ENCODE results near the gene SUGCT. TPM values are rescaled to one million over a fixed set of nuclear protein-coding genes. Genes with fewer than 3 reads are reported as not detected.

SUGCT gene
- total and polyA plus RNA-seq, 9 of the 15 experiments (the other 6 are each of a cell fraction or from before 2014, with no cell fraction given): 0.58 to 2.5 (median 1.4) TPM

DNA sequence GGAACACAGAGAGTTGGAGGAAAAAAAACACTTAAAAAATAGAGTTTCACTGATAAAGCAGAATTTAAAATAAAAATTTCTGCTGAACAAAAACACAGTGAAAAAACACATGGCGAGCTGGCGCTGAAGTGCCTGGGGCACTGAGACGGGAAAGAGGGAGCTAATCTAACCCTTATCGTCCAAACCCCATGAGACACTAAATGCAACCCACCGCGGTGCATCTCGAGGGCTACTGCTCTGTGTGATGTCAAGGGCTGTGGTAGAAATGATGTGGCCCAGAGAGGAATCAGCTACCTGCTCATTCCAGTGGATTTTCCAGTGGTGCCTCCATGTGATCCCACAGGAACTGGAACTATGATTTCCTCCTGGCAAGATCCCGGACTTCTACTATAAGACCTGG, 499.3 kb downstream of the SUGCT start (continued):
- TF ChIP-seq, protein P1, sequence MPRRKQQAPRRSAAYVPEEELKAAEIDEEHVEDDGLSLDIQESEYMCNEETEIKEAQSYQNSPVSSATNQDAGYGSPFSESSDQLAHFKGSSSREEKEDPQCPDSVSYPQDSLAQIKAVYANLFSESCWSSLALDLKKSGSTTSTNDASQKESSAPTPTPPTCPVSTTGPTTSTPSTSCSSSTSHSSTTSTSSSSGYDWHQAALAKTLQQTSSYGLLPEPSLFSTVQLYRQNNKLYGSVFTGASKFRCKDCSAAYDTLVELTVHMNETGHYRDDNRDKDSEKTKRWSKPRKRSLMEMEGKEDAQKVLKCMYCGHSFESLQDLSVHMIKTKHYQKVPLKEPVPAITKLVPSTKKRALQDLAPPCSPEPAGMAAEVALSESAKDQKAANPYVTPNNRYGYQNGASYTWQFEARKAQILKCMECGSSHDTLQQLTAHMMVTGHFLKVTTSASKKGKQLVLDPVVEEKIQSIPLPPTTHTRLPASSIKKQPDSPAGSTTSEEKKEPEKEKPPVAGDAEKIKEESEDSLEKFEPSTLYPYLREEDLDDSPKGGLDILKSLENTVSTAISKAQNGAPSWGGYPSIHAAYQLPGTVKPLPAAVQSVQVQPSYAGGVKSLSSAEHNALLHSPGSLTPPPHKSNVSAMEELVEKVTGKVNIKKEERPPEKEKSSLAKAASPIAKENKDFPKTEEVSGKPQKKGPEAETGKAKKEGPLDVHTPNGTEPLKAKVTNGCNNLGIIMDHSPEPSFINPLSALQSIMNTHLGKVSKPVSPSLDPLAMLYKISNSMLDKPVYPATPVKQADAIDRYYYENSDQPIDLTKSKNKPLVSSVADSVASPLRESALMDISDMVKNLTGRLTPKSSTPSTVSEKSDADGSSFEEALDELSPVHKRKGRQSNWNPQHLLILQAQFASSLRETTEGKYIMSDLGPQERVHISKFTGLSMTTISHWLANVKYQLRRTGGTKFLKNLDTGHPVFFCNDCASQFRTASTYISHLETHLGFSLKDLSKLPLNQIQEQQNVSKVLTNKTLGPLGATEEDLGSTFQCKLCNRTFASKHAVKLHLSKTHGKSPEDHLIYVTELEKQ (CRISPR knock-in tag; IDR thresholded peaks at IDR 0.05): no peak
- no peak for TF ChIP-seq FOXK2 (conservative IDR thresholded peaks at IDR 0.05 in 1 of 2, IDR thresholded peaks at IDR 0.05 in 1 of 2; ENCODE audit: low read depth in 2 of 2)
- TF ChIP-seq HIVEP1 (CRISPR knock-in tag; IDR thresholded peaks at IDR 0.05): no peak
- TF ChIP-seq ZFP1 (CRISPR knock-in tag; IDR thresholded peaks at IDR 0.05): no peak
- no peak for TF ChIP-seq PRPF4 (IDR thresholded peaks at IDR 0.05; ENCODE audit: insufficient read depth, low read depth, low read length, poor library complexity, severe bottlenecking)
- TF ChIP-seq, protein P2, sequence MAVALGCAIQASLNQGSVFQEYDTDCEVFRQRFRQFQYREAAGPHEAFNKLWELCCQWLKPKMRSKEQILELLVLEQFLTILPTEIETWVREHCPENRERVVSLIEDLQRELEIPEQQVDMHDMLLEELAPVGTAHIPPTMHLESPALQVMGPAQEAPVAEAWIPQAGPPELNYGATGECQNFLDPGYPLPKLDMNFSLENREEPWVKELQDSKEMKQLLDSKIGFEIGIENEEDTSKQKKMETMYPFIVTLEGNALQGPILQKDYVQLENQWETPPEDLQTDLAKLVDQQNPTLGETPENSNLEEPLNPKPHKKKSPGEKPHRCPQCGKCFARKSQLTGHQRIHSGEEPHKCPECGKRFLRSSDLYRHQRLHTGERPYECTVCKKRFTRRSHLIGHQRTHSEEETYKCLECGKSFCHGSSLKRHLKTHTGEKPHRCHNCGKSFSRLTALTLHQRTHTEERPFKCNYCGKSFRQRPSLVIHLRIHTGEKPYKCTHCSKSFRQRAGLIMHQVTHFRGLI (CRISPR knock-in tag; IDR thresholded peaks at IDR 0.05): no peak
- TF ChIP-seq PRMT5 (CRISPR knock-in tag; IDR thresholded peaks at IDR 0.05): no peak
- TF ChIP-seq, protein P3, sequence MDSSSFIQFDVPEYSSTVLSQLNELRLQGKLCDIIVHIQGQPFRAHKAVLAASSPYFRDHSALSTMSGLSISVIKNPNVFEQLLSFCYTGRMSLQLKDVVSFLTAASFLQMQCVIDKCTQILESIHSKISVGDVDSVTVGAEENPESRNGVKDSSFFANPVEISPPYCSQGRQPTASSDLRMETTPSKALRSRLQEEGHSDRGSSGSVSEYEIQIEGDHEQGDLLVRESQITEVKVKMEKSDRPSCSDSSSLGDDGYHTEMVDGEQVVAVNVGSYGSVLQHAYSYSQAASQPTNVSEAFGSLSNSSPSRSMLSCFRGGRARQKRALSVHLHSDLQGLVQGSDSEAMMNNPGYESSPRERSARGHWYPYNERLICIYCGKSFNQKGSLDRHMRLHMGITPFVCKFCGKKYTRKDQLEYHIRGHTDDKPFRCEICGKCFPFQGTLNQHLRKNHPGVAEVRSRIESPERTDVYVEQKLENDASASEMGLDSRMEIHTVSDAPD (CRISPR knock-in tag; IDR thresholded peaks at IDR 0.05): no peak
- TF ChIP-seq, protein P4, sequence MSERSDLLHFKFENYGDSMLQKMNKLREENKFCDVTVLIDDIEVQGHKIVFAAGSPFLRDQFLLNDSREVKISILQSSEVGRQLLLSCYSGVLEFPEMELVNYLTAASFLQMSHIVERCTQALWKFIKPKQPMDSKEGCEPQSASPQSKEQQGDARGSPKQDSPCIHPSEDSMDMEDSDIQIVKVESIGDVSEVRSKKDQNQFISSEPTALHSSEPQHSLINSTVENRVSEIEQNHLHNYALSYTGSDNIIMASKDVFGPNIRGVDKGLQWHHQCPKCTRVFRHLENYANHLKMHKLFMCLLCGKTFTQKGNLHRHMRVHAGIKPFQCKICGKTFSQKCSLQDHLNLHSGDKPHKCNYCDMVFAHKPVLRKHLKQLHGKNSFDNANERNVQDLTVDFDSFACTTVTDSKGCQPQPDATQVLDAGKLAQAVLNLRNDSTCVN (CRISPR knock-in tag; IDR thresholded peaks at IDR 0.05): no peak

Measured in K562 (cell line).